HG02885 (cell line): Measurements from ENCODE around the gene FLNB.

Experiments
- ATAC-seq: cut with Tn5 transposase; IDR thresholded peaks from one replicate; pipeline ENCODE4 v1.9.1; 2021; ENCODE audit warnings: mild to moderate bottlenecking; ENCODE audit not compliant: unreplicated experiment, poor library complexity

The FLNB gene

DNA sequence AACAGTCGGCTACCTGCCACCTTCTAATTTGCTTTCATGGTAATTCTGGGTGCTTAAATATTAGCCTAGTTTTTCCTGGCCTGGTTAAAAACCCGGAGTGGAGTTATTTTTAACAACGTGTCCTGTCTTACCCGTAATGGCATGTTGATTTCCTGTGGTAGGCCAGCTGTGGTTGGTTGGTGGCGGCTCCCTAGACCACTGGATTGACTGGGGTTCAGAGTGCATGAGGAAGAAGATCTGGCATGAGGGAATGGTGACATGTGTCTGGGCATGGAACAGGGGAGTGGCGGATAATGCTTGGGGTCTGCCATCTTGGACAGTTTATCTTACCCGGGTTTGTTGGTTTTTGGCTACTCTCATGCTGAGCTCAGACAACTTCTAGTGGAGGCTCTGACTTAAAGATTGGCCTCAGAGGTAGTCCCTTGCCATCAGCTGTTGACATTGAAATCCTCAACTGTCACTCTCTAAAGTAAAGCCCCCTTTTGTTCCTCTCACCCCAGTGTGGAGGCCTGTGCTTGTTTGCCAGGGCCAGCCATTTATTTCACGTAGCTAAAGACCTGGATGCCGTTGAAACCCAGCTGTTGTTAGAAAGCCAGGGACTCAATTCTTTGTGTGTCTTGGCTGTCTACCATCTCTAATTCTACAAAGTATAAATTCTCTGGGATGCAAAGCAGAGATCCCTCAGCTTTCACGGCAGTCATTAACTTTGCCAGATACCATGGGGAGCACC, 121.0 kb downstream of the FLNB start:
- ATAC-seq, result no peak

DNA sequence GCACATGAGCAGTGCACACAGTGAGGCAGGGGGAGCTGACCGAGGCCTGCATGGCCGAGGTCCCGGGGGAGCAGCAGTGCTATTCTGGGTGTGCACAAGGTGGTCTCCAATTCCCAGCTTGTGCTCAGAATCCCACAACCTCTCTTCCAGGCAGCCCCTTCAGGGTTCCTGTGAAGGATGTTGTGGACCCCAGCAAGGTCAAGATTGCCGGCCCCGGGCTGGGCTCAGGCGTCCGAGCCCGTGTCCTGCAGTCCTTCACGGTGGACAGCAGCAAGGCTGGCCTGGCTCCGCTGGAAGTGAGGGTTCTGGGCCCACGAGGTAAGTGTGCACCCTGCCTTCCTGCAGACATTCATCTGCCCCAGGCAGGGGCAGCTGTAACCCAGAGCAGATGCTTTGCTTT, 122.4 kb downstream of the FLNB start:
- ATAC-seq, result no peak

DNA sequence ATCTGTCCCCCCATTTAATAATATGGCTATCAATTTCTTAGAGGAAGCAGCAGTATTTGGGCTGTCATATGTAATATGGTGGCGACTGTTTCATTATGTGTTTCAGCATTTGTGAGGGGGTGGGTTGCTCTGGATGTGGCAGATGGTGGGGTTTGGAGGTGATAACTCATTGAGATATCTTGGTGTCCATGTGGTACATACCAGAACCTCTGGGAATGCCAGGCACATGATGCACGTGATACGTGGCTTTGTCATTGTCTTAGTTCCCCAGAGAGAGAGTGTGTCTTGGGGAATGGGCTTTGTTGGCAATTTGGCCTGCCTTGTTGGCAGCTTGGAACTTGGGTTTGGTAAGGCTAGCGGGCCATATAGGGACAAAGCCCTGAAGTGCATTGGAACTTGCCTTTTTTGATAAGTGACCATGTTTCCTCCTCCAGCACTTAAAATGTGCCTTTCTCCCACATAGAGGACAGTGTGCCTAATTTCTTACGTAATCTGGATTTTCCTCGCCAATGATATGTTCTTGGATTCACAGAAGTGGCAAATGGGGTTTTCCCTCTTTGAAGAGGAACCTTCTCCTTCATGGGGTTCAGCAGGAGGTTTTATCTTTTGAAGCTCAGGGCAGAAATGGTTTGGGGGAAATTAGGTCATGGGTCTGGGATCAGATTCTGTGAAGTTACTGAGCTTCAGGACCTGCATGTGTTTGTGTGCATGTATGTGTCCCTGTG, 123.0 kb downstream of the FLNB start:
- no peak for ATAC-seq

DNA sequence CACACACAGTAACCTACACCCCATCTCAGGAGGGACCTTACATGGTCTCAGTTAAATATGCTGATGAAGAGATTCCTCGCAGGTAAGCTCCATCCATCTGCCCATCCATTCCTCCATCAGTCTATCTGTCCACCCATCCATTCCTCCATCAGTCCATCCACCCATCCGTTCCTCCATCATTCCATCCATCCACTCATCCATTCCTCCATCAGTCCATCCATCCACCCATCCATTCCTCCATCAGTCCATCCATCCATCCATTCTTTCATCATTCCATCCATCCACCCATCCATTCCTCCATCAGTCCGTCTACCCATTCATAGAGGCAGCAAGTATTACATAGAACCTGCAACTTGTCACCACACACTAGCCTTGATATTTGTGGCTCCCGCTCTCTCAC, 124.6 kb downstream of the FLNB start:
- ATAC-seq, result no peak

DNA sequence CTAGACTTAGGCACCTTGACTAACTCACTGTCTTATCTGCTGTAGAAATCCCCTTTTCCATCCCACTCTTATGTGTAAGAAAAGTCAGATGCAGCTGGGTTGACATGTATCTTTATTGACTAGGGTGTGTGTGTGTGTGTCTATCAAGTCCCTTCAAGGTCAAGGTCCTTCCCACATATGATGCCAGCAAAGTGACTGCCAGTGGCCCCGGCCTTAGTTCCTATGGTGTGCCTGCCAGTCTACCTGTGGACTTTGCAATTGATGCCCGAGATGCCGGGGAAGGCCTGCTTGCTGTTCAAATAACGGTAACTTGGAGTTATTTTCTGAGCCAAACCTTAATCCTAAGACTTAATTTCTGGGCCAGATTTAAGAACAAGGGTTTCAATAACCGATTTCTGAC, 126.2 kb downstream of the FLNB start:
- no peak for ATAC-seq

DNA sequence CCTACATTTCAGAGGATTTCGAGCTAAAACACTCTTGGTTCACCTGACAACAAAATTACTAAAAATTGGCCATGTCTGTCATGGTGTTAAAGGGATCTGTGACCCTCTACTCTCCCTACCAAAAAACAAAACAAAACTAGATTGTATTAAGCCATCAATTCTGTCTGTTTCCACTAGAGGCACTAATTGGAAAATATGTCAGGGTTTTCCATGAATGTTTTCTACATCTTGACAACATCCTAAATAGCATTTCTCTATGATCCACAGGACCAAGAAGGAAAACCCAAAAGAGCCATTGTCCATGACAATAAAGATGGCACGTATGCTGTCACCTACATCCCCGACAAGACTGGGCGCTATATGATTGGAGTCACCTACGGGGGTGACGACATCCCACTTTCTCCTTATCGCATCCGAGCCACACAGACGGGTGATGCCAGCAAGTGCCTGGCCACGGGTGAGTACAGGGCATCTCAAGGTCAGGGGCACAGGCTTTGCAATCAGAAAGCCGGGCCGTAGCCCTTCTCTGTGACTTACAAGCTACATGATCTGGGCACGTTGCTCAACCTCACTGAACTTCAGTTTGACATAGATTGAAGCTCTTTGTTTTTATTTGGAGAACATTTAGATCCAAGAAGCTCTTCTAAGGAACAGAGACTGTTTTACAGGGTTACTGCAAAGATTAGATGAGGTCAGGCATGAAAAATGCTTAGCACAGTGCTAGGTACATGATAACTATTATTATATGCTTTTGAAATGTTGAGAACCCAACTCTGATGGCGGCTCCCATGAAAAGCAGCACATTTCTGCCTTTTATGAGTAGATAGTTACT, 127.7 kb downstream of the FLNB start:
- no peak for ATAC-seq

DNA sequence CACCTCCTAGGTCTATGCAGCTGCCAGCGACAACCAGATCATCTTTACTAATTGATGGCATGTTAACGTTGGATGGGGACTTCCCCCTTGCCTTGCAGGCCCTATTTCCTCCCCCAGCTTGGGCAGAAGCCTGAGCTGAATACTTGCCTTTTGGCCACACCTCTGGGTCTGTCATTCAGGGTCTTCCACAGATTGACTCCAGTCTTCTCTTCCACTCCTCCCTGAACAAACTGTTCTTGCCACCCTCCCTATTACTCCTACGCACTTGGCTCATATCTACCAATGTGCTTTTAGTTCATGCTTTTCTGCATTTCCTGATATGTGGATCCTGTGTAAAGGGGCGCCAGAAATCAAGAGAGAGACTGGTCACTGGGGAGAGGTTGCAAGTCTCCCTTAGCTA, 129.1 kb downstream of the FLNB start:
- ATAC-seq, result no peak

DNA sequence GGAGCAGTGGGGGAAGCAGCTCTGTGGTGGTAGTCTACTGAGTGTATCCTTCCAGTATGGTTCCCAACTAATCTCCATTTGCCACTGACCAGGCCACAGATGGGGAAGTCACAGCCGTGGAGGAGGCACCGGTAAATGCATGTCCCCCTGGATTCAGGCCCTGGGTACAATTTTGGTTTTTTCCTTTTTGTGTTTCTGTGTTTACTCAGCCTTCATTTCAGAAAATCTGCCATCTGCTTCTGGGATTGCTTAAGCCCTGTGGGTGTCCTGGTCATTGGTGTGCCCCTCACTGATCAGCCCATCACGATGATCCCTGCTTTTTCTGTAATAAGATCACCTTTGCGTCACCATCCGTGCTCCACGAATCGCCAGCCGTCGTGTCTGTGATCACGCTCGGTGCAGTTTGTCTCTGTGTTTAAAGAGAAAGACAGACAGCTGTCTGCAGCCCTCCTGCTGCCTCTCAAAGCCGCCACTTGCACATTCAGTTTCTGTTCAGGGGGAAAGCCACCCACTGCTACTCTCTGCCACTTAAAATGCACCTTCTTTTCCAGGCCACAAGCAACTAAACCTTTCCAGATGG, 133.6 kb downstream of the FLNB start:
- no peak for ATAC-seq

DNA sequence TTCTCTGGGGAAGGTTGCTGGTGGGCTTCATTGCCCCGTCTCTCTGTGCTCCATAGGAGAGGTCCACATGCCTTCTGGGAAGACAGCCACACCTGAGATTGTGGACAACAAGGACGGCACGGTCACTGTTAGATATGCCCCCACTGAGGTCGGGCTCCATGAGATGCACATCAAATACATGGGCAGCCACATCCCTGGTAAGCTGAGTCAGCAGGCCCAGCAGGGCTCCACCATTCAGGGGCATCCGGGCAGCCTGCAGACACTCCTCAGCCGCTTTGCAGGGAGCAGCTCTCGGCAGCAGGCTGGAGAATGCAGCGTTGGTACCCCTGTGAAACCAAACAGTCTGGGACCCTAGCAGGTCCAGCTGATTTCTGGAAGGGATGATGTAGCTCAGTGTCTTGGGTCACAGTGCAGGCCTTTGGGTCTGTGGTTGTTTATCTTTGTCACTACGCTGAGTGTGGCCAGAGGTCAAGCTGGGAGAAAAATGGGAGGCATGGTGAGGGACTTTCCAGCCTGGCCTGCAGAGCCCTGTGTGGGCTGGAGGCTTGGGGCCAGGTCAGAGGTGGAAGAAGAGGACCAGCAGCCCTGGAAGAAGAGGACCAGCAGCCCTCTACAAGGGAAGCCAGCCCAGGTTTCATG, 135.3 kb downstream of the FLNB start:
- ATAC-seq, result no peak

DNA sequence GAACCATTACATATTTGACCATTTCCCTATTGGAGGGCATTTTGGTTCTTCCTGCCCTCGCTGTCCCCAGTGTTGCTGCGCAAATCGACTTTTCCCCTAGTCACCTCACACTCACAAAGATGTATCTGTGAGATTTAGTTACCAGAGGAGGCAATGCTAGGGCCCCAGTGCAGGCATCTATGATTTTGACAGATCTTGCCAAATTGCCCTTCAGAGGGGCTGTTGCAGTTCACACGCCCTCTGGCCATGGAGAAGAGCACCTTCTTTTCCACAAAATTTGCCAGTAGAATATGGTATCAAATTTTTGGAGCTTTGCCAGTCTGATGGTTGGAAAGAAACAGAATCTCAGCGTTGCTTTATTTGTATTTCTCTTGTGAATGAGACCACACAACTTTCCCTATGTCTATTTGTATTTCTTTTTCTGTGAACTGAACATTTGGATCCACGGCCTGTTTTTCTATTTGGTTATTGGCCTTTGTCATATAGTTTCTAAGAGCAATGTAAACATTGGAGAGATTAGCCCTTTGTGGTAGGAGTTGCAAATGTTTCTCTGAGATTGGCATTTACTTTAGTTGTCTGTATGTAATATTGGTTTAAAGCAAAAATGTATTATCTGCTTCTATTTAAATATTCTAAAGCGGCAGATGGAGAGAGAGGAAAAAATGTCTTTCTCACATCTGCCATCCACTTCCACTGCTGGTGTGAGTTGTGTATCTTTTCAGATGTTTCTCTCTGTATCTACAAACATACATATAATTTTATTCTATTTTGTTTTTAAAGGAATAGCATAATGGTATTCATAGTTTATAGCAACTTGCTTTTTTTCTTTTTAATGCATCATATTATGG, 136.5 kb downstream of the FLNB start:
- ATAC-seq, result no peak

DNA sequence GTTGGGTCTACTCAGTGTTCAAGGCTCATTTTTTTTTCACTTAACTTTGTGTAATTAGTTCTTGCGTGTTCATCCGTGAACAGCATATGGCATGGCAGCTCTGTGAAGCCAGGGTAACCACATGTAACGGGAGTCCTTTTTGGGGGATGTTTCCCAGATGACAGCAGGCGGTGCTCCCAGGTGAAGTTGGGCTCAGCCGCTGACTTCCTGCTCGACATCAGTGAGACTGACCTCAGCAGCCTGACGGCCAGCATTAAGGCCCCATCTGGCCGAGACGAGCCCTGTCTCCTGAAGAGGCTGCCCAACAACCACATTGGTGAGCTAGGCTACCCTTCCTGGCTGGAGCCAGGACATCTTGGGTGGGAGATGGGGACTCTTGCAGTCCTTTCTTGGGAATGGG, 139.8 kb downstream of the FLNB start:
- no peak for ATAC-seq

DNA sequence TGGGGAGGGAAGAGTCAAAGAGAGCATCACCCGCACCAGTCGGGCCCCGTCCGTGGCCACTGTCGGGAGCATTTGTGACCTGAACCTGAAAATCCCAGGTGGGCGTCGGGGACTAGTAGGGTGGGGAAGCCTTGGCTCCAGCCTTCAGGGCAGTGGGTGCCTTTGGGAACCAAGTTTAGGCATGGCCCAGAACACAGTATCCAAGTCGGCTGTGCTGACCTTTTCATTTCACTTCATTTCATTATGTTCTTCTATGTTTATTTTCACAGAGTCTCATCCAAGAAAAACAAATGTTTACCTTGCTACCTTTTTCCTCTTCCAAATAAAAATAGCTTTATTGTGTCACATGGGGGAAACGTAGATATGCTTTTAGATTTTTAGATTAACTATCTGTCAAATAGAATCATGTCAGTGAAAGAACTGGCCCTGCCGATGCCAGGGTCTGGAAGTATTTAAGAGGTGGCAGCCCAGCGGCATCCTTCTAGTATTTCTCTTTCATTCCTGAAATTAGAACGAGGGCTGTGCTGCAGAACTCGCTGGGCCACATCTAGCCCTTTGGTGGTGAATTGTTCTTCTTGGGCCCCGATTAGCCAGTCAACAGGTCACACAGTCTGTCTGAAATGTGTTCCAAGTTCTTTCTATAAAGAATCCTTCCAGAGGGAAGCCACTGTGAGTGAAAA, 142.0 kb downstream of the FLNB start:
- no peak for ATAC-seq

DNA sequence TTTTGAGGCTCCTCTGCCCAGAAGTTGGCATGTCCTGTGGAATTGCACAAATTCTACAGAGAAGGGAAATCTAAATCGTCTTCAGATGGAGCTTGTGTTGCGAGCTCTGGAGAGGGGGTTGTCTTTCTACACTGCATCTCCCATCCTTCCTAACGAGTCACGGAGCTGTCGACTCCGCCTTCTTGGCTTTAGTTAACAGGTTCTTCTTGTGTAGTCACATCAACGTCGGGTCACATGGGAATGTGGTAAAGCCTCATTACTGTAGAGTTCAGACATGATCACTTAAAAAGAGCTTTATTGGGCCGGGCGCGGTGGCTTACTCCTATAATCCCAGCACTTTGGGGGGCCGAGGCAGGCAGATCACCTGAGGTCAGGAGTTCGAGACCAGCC, 142.6 kb downstream of the FLNB start:
- ATAC-seq, result no peak

DNA sequence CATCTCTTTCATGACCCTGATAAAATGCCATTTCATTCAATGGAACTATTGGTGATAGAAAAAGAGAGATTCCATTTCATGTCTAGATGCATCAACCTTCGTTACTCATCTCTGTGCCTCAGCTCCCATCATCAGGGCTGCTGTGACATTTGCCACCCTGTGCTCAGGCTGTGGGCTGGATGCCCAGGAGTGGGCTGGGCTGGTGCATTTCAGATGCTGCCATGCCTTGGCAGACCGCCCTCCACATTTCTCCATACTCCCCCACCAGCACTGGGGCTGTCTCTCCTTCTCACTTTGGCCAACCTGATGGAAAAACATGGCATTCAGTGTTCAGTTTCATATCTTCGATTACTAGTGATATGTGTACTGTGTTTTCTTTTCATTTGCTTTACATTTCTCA, 143.4 kb downstream of the FLNB start:
- ATAC-seq, result no peak

DNA sequence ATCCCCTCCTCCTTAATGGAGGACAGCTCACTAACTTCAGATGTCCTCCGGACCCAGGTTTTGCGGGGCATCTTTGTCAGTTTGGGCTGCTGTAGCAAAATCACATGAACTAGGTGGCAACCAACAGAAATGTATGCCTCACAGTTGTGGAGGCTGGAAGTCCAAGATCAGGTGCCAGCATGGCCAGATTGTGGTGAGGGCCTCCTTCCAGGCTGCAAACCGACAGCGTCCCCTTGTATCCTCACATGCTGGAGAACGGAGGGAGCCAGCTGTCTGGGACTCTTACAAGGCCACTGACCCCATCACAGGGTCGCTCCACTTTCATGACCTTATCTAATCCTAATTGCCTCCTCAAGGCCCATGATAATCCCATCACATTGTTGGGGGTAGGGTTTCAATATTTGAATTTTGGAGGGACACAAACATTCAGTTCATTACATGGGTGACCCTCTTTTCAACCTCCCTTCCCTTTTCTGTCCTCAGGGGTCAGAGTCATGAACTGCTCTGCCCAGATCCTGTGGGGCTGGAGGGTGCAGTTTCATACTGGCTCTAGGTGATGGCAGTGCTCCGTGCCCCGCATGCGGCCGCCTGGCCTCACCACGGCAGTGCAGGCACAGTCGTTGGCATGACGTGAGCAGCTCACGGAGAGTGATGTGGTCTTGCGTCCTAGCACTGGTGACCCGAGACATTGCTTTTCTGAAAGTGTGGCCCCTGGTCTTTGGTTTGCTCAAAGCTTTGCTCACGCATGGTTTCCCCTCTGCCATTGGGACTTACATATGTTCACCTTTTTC, 144.2 kb downstream of the FLNB start:
- no peak for ATAC-seq

DNA sequence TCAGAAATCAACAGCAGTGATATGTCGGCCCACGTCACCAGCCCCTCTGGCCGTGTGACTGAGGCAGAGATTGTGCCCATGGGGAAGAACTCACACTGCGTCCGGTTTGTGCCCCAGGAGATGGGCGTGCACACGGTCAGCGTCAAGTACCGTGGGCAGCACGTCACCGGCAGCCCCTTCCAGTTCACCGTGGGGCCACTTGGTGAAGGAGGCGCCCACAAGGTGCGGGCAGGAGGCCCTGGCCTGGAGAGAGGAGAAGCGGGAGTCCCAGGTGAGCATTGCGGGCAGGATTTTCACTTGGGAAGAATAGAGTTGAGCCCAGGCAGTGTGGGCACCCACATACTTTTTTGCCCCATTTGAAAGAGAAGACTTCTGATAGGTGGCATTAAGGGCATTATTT, 145.1 kb downstream of the FLNB start:
- no peak for ATAC-seq

DNA sequence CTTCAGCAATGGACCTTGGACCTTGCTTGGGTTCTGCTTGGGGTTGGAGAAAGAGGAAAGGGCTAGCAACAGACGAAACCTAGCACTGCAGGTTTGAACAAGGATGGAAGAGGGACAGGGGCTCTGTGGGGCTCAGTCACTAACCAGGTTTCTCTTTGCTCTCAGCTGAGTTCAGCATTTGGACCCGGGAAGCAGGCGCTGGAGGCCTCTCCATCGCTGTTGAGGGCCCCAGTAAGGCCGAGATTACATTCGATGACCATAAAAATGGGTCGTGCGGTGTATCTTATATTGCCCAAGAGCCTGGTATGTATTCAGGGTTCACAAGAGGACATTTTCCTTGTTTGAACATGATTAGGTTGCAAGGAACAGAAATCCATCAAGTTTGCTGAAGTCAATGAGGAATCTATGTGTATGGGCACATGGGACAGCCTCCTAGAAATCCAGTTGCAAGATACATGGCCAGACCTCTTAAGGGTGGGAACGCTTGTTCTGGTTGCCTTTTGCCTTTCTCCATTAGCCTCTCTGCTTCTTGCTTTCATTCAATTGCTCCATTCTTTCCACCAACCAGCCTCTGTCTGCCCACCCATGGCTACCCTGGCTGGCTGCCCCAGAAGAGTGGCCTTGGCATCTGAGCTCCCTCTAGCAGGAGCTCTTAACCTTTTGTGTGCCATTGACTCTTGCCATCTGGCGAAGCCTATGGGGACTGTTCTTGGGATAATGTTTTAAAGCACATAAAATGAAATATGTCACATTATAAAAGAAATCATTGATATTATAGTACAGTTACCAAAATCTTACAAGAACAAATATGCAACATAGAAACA, 146.6 kb downstream of the FLNB start:
- ATAC-seq, result no peak
